ENCODE measurements around the gene FHL2. TPM values are rescaled to one million over a fixed set of nuclear protein-coding genes. Genes with fewer than 3 reads are reported as not detected.

The FHL2 gene
- total RNA-seq, 4 donors from 2014 or later: 41.8 to 75.9 (median 65.3) TPM

GRCh38 chr2:105437708-105438103, 38.9 kb upstream of the FHL2 start:
- H3K36me3 ChIP-seq: no peaks in the 10 kb centered on the region
- no peaks in the 10 kb centered on the region for H3K9me3 ChIP-seq
- H3K27me3 ChIP-seq: no peaks in the 10 kb centered on the region
- TF ChIP-seq POLR2A (IDR thresholded peaks at IDR 0.05) (no peak), CTCF (IDR thresholded peaks at IDR 0.05) (no peak)
- H3K4me1 ChIP-seq: peaks cover 0 to 21% (median 0%) of the 10 kb centered on the region in 4 donors
- peak overlapping the region in 1 of 4 donors; percentile 48 for H3K4me3 ChIP-seq
- peak overlapping the region; percentile 8 to 83 (median 58) for H3K27ac ChIP-seq
- no peak for DNase-seq

DNA sequence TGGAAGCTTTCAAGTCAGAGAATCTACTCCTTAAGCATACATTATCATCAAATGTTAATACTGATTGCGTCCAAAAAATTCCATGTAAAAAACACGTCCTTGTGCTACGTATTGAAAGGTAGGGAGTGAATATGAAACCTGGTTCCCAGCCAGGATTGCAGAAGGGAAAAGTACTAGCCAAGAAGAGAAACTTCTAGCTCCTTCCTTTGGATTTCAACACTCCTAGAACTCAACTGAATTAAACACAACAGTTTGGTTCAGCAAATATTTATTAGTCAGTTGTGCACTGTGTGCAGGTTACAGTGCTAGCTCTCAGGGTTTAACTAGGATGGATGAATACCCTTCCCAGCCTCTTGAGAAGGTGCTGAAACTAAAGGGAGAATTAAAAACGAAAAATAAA, 33.9 kb upstream of the FHL2 start:
- H3K4me1 ChIP-seq: peaks cover 0 to 11% (median 0%) of the 10 kb centered on the region in 4 donors
- TF ChIP-seq CTCF (IDR thresholded peaks at IDR 0.05) (no peak), POLR2A (IDR thresholded peaks at IDR 0.05) (no peak)
- H3K9me3 ChIP-seq: no peaks in the 10 kb centered on the region
- peak overlapping the region in 1 of 4 donors; percentile 41 for H3K27ac ChIP-seq
- H3K36me3 ChIP-seq: no peaks in the 10 kb centered on the region
- DNase-seq: no peak
- no peaks in the 10 kb centered on the region for H3K27me3 ChIP-seq
- H3K4me3 ChIP-seq: no peak overlapping the region

GRCh38 chr2:105432044-105432399, 33.2 kb upstream of the FHL2 start:
- Histone ChIP-seq H3K4me1 (peaks cover 0 to 8% (median 0%) of the 10 kb centered on the region in 4 donors), H3K27ac (peak overlapping the region in 2 of 4 donors; percentile 26 to 41), H3K9me3 (no peaks in the 10 kb centered on the region), H3K27me3 (no peaks in the 10 kb centered on the region), H3K36me3 (no peaks in the 10 kb centered on the region), H3K4me3 (no peak overlapping the region)
- no peak for DNase-seq
- TF ChIP-seq POLR2A (IDR thresholded peaks at IDR 0.05) (no peak), CTCF (IDR thresholded peaks at IDR 0.05) (no peak)

GRCh38 chr2:105431367-105432043, 32.7 kb upstream of the FHL2 start:
- no peak overlapping the region for H3K4me3 ChIP-seq
- peak overlapping the region in 2 of 4 donors; percentile 17 to 26 for H3K27ac ChIP-seq

DNA sequence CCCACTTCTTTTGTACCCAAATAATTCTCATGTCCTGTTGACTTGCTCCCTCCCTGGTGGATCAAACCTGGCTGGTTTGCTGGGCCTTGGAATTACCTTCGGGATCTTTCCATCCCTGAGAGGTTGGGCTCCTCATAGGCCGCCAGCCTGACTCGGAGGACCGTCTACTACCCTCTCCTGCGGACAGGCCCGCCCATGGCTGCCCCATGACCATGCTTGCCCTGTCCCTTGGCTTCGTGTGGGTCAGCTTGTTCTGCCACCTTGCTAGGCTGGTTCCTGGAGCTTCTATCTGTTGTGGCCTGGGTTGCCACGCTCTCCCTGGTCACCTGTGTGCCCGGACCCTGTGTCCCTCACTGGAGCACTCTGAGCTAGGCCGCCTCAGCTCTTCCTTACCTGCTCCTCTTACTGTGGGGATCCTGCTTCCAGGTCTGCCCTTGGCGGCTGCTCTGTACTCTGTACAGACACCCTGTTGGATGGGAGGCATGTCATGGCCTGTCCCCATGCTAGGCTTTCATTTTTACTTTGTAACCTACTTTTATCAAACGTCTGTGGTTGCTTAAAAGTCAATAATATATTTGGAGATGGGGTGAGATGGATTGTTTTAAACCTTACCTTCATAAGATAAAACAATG, 29.7 kb upstream of the FHL2 start:
- no peaks in the 10 kb centered on the region for H3K27me3 ChIP-seq
- H3K4me3 ChIP-seq: no peak overlapping the region
- H3K36me3 ChIP-seq: no peaks in the 10 kb centered on the region
- no peaks in the 10 kb centered on the region for H3K9me3 ChIP-seq
- TF ChIP-seq CTCF (IDR thresholded peaks at IDR 0.05): no peak
- no peak for TF ChIP-seq POLR2A (IDR thresholded peaks at IDR 0.05)
- peaks cover 0 to 8% (median 0%) of the 10 kb centered on the region in 4 donors for H3K4me1 ChIP-seq
- no peak for DNase-seq
- H3K27ac ChIP-seq: no peak overlapping the region

More at GRCh38 chr2:105431367-105432043, 32.7 kb upstream of the FHL2 start:
- TF ChIP-seq CTCF (IDR thresholded peaks at IDR 0.05) (no peak), POLR2A (IDR thresholded peaks at IDR 0.05) (no peak)
- no peaks in the 10 kb centered on the region for H3K27me3 ChIP-seq
- peaks cover 0 to 8% (median 0%) of the 10 kb centered on the region in 4 donors for H3K4me1 ChIP-seq
- peak in 1 of 3 donors; percentile 20 for DNase-seq
- no peaks in the 10 kb centered on the region for H3K36me3 ChIP-seq
- no peaks in the 10 kb centered on the region for H3K9me3 ChIP-seq

All from Peyer's patch (tissue), 4 donors.